22Rv1 (cell line): ENCODE measurements around the gene CFAP92.

ENCODE experiments used
- H3K27ac ChIP-seq: fragments of 450-650 bp; 2 replicates; pipeline ENCODE4 v1.5.1; 2017
- CTCF ChIP-seq: fragments of 450-650 bp; IDR thresholded peaks from 2 replicates; pipeline ENCODE4 v1.5.1; 2017; ENCODE audit warnings: mild to moderate bottlenecking
- ZFX ChIP-seq: fragments of 450-650 bp; IDR thresholded peaks from 2 replicates; pipeline ENCODE4 v1.6.1; 2017; ENCODE audit warnings: antibody characterized with exemption, borderline replicate concordance

The CFAP92 gene

GRCh38 chr3:129031476-129032215 lies 37.8 kb upstream of the CFAP92 start:
- H3K27ac ChIP-seq: no peak overlapping the region
- no peak for TF ChIP-seq CTCF
- TF ChIP-seq ZFX: no peak

GRCh38 chr3:129030611-129031010 lies 36.7 kb upstream of the CFAP92 start:
- no peak for TF ChIP-seq ZFX
- TF ChIP-seq CTCF: no peak
- H3K27ac ChIP-seq: no peak overlapping the region

- TF ChIP-seq CTCF: no peak
- no peak for TF ChIP-seq ZFX
- H3K27ac ChIP-seq: no peak overlapping the region
These were observed 35.0 kb upstream of the CFAP92 start for GRCh38 chr3:129028866-129029265.

GRCh38 chr3:129027544-129027880 lies 33.6 kb upstream of the CFAP92 start:
- no peak for TF ChIP-seq ZFX
- TF ChIP-seq CTCF: 0 out of 2 replicates have a peak, but pooled peaks have one; percentile 74

GRCh38 chr3:129026728-129027543 lies 33.1 kb upstream of the CFAP92 start:
- peak; percentile 98 for TF ChIP-seq CTCF
- no peak for TF ChIP-seq ZFX
- H3K27ac ChIP-seq: no peak overlapping the region

More at GRCh38 chr3:129027544-129027880, 33.6 kb upstream of the CFAP92 start:
- H3K27ac ChIP-seq: no peak overlapping the region

- no peak overlapping the region for H3K27ac ChIP-seq
- TF ChIP-seq CTCF (no peak), ZFX (no peak)
These were observed 32.0 kb upstream of the CFAP92 start for GRCh38 chr3:129025691-129026435.
